HG02642 (cell line): Measurements from ENCODE around the gene AFF3.
"Not testable (repeated sequence)": the region's sequence is repeated elsewhere in the genome, so short reads cannot be mapped to it uniquely, and the experiment has no call there.

Experiments
- ATAC-seq: cut with Tn5 transposase; IDR thresholded peaks from one replicate; pipeline ENCODE4 v1.9.1; 2021; ENCODE audit warnings: mild to moderate bottlenecking; ENCODE audit not compliant: unreplicated experiment, poor library complexity

Gene AFF3

DNA sequence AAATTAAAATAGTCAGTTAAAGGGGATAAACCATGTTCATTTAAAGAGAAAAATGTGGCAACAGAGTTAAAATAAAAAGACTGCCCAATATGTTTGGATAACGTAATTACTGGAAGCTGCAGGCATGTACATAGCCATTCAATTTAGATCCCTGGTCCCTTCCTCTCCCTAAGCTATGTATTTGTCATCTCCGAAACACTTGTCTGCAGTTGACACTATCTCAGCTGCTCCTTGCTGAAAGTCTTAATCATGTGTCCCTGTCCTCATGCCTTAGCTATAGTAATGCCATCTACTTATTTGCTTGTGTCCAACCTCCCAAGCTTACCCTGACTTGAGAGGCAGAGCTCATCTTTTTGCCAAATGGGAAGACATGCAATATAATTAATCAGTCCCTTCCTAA lies 478.7 kb downstream of the AFF3 start:
- no peak for ATAC-seq

DNA sequence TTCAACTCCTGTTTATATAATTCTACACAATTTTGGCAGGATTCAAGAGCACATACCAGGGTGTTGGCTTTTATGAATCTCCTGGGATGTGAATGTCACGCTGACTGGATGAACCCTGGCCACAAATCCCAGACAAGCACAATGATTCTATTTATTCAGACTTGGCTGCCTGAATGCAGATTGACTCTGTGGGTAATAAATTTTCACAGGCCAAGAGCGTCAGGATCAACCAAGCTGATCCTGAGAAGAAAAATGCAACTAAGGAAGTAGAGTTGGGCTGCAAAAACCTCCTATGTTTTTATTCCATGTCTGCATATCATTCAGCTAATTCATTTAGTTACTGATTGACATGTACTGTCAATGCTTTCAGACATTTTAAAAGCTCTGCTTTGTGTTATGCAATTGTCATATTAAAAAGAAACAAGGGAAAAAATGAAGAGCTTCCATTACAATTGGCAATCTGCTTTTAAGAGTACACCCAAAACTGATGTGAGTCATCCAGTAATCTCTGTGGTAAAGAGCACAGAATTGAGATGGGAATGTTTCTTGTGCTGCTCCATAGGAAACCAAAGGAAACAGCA lies 479.5 kb downstream of the AFF3 start:
- ATAC-seq = no peak

DNA sequence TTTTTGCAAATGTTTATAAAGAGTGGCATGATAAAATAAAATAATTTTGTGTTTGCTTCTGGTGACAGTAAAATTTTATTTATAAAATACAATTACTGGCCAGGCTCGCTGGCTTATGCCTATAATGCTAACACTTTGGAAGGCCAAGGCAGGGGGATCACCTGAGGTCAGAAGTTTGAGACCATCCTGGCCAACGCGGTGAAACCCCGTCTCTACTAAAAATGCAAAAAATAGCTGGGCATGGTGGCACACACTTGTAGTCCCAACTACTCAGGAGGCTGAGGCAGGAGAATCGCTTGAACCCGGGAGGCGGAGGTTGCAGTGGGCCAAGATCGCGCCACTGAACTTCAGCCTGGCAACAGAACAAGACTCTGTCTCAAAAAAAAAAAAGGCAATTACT lies 480.6 kb downstream of the AFF3 start:
- ATAC-seq = not testable (repeated sequence)

DNA sequence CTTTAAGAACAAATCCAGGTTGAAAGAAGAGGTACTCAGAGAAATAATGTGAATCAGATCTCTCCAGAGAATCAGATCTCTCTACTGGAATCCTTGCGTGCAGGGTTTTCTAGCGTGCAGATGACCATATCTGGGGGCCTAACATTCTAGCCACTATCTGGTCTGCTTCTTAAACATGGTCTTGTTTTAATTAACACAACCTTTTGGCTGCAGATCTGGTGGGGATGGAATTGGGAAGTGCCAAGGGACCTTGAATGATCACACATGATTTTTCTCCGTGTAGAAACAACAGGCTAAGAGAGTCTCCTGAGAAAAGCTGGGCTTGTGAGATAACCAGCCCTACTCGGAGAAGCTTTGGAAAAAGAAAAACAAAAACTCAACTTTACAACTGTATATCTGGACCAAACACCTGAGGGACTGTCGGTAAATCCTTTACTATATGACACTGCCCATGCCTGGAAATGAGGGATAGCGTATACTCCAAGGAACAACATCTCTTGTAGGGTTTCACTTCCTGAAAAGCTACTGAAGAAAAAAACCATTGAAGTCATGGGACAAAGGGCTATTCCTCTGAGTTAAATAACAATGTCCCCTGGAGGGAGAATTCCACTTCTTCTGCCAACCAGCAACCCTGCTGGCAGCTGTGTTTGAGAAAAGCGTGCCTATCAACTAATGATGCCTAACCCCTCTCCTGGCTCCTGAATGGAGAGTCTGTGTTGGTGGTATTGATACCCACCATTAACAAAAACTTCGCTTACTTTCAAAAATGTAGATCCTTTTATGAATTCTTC lies 481.6 kb downstream of the AFF3 start:
- no peak for ATAC-seq

DNA sequence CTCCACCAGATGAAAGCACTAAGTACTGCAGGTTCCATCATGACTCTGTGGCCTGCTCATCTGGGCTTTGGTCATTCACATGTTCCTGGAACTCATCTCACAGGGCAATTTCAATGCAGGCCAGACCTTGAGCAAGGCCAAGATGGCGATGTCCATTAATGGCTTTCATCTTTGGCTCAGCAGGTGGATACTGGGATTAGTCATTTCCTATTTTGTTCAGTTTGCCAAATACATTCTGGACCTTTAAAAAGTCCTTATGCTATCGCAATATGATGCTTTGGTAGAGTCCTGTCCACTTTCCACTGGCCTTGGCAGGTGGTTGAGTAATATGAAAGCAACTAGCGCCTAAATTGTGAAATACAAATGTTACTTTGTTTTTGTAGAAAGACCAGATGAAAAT lies 482.5 kb downstream of the AFF3 start:
- no peak for ATAC-seq

DNA sequence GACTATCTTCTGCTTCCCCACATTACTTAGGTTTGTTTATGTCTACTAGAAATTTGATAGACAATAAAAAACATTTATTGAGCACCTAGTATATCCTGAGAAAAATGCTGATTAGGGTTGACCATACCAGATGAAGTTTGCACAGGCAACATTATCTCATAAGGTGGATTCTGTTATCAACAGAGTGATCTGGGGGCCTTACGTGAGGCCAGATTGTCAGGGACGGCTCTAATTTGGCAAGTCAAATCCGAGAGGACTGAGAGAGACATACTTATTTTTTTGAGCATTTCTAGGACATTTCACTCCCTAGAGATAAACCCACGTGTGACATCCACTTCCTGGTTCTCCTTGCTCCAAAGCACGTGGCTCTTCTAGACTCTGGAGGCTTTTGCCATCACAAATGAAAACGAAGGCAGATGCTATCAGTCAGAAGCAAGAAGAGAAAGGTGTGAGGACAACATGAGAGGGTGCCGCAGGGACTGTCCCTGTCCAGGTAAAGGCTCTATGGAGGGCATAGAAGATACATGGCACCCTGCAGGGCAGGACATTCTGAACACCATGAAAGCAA lies 484.6 kb downstream of the AFF3 start:
- no peak for ATAC-seq

DNA sequence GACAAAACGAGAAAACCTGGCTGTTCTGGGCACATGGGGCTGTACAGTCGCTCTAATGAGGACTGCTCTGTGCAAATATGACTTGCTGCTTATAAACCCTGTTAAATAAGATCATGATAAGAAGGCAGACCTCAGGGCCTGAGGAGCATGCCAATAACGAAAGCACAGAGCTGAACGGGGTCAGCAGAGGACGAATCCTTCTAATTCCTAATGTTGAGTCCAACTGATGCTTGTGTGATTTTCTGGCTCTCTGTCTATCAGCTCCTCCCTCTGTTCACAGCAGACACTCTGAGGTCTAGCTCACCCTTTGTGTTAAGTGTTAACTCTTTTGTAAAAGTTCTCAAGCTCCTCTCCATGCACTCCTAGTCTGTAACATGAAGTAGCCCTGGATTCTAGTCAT lies 485.4 kb downstream of the AFF3 start:
- no peak for ATAC-seq

DNA sequence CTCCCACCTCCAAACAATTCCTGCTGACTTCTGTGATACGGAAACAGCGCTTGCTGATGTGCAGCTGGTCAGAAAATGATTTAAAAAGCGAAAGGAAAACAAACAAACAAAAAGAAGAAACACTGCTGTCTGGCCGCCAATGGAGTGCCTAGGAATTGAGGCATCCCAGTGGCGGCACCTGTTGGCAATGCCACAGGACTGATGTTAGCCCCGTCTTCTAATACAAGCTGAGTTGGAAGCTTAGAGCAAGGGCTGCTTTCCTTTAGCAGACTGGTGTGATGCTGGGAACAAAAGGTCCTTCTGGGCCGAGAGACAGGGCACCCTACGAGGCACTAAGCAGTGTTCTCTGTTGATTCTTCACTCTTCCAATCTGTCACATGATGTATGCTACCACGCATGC lies 489.0 kb downstream of the AFF3 start:
- no peak for ATAC-seq

DNA sequence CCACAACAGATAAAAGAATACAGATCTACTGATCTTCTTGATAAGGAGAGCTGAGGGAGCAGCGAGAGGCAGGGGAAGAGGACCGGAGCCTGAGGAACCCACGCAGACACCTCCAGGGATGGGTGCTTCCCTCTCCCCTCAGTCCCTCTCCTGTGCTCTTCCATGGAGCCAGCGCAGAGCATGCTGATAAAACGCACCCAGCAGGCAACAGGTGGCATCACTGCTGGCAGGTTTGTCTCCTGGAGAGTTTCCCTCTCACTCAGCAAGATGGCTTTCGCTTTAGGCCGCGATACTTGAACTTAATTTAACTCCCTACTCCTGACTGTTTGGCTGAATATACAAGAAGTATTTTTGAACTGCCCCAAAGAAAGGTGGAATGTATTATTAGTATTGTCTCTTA lies 489.5 kb downstream of the AFF3 start:
- ATAC-seq = no peak

DNA sequence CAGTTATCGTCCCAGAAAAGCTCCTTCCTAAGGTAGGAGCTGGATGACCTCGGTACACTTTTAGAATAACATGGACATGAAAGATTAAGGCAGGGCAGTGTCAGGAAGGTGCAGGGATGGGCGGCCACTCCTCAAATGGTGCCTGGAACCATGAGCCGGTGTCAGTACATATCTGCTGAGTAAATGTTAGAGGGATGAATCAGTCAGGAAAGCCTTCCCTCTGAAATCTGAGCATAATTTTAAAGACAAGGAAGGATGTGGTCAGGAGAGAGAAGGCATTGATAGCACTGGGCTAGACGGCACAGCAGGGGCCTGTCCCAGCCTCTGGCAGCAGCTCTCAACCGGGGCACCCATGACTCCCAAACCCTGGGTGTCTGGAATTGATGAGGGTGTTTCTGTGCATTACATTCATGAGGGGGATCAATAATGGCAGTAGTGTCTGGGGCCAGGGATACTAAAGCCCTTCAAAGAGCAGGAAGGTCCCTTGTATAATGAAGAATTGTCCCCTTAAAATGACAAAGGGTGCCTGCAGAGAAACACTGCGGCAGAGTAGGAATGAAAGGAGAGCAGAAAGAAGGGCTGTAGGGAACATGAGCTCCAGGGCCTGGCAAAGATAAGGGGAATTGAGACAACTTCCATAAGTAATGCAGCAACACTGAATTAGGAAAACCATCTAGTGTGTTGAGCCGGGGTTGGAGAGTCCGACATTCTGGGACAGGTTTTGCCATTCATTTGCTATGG lies 490.3 kb downstream of the AFF3 start:
- no peak for ATAC-seq

DNA sequence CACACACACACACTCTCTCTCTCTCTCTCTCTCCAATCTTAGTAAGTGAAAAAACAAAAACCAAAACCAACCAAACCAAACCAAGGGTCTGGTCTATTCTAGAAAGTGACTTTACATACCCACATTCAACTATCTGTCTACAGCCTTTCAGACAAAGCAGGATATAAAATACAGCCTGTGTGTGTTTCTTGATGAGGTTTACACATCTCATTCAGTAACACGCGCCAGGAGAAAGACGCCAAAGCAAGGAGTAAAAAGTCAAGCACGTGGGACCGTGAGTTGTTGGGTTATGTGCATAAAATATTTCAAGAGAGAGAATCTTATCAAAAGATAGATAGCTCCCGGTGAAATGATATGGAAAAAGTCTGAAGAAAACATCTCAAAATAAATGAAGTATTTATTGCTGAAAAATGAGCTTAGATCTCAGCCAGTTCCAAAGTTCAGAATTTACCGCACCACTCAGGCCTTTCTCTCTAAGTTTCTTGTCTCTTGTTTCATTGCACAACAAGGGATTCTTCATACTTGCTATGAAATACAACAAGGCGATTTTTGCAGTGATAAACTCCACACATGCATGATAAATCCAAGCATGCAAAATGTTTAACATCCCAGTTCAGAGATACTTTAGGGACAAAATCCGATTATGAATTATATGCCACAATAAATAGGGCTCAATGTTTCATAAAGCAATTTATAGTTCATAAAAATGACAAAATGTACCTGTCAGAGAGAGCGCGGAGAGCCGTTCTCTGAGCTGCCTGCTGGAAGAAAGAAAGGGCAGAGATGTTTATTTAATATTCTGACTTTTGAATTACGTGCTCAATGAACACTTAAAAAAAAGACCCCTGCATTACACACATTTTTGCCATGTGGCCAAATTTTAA lies 493.2 kb downstream of the AFF3 start:
- ATAC-seq = no peak

DNA sequence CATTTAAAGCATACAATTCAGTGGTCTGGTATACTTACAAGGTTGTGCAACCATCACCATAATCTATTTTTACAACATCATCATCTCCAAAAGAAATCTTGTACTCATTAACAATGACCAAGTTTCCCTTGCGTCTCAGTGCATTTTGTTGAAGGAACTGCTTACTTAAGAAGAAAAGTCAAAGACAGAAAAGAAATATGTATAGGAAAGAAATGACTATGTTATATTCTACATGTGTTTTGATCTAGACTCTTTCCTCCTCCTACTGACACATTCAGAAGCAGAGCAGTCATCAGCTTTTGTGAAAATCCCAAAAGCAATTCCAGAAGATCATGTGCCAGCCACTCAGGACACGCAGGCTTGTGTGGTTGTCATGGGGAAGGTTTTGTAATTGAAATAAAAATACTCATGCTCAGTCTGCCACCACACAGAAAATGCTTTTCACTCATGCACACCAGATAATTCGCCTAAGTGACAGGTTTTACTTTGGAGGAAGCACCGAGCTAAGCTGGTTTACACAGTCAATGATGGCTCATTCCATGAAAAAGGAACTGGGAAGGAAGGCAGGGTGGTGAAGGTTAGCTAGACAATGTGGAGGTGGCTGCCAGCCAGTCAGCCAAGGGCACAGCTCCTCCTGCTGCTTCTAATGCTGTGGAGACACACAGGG lies 494.1 kb downstream of the AFF3 start:
- ATAC-seq = no peak

DNA sequence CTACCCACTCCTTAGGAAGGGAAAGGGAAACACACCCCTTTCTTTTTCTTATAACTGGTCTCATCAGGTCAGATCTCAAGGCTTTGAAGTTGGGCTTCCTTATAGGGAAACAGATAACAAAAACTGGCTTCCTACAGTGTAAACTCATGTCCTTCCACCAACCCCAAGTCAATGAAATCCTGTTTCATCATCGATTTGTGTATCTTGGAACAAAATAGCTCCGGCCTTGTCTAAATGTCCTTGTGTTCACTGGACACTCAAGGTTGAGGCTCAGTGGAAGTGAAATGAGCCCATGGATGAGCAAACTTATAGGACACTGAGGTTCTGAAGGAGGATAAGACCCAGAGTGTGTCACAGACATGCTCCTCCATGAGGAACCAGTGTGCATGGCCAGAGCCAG lies 496.4 kb downstream of the AFF3 start:
- ATAC-seq = no peak

DNA sequence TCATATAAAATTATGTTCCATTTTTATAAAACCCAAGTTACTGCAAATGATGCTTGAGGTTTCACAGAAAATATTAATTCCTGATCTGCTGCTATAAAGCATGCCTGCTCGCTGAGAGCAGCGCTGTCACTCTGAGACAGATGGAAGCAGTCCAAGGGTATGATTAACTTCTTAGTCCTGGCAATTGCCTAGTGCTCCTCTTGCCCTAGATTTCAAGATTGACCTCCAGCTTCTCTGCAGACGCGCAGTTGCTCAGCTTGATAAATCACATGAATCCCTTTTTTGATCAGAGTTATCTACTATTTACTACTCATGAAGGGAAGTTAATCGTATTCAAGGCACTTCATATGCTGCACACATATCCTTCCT lies 498.0 kb downstream of the AFF3 start:
- no peak for ATAC-seq

DNA sequence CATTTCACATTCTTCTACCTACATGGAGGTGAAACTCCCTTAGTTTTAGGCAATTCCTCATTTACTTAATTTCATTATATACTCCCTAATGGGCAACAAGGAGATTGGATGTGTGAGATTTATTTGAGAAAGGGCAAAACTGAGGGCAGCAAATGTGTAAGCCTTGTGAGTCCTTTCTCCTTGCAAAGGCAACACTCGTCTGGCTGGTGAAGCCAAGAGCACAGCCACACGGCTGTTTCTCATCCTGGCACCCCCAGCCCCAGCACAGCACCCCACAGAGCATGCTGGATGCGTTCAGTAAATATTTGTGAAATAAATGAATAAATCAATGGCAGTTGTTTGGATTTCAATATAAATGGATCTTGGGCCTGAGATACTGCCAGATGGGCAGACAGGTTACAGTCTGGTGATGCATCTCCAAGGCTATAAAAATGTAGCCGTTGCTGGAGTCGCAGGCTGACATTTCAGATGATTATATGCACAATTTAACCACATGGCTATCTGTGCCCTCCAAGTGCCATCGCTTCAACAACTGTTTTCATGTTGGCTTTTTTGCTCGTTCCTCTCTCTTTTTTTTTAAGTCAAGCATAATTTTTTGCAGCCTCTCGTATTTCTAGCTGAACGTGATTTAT lies 498.5 kb downstream of the AFF3 start:
- no peak for ATAC-seq

DNA sequence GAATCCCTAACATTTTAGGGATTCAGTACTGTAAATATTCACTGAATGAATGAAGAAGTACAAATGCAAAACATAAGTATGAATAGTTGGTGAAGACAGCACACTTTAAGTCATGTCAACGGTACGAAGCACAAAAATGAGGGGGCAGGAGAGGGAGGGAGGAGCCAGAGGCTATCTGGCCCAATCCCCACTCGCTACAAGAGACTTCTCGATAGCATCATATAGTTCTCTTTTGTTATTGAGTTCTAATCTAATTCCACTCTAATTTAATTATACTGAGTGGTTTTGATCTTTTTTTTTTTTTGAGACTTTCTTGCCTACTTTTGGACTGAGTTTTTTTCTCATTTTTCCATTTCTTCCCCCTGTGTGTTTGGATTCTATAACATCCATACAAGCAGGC lies 500.4 kb downstream of the AFF3 start:
- no peak for ATAC-seq

DNA sequence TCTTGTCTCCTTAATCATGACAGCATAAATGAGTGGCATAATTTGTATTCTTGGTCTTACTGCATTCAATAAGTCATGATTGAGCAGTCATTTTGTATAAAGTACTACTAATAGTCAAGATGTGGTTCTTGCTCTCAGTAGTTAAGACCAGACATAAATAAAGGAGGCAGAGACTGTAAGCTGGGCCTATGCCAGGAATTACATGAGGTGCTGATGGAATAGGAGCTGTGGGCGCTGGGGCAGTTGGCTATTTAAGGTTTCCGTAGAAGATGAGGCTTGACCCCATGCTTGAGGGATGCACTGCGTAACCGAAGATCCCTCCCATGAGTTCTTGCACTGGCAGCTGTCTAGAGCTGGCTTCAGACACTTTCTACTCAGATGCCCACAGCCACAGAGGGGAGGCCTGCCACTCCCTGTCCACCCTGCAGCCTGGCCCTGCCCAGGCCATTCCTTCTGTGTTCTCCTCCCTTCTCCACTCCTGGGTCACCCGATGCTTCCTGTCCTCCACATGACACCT lies 501.7 kb downstream of the AFF3 start:
- no peak for ATAC-seq

DNA sequence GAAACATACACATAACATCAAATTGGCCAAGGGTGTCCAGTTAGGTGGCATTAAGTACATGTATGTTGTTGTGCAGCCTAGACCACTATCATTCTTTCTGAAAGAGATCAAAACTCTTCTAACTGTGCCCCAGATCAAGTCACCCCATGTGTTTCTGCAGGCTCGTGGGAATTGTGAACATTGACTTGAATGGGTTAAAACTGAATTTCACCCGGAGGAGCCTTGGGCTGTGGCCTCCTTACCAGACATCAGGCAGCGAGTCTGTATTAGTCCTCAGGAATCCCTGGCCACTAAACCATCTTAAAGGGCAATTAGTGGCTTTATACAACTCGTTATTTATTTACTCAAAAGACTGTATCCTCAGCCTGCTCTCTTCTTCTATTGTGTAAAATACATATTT lies 503.6 kb downstream of the AFF3 start:
- no peak for ATAC-seq

DNA sequence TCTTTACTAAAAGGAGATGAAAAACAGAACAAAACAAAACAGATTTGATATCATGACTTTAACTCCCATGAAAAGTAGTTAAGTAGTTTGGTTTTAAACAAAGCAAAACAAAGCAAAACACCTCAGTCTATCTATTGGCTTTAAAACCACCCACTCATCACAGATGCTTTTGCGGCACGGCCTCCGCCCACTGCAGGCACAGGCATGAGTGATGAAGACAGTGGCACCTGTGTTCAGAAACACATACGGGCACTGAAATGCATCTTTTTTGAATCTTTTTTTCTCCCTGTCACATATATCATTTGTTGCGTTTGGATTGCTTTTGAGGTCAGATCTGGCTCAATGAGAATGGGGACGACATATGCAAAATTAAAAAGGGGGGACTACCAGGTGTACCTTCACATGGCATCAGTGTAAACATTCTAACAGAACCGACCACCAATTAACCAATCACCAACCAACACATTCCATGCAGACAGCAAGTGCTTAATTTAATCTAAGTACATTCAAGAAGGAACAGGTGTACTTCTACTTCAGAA lies 505.2 kb downstream of the AFF3 start:
- ATAC-seq = no peak
